NT2/D1 (cell line): ENCODE measurements around the gene SLC9A3.

ENCODE experiments used
- YY1 ChIP-seq: IDR thresholded peaks from 2 replicates; pipeline ENCODE4 v1.6.1; 2011; ENCODE audit not compliant: insufficient read length, insufficient read depth
- ZNF274 ChIP-seq: IDR thresholded peaks from 2 replicates; pipeline ENCODE4 v1.6.1; 2011; ENCODE audit warnings: mild to moderate bottlenecking, low read depth, low read length

- TF ChIP-seq ZNF274 (no peak), YY1 (no peak)
These were observed 60.9 kb downstream of the SLC9A3 start for GRCh38 chr5:463301-463700.
